NCI-H1930 (cell line): ENCODE data around the gene ZSCAN9.

Experiments used
- DNase-seq, 2 experiments: peaks; one replicate each; lab custom pipeline; 2025; lab: John Stamatoyannopoulos, UW

The ZSCAN9 gene

DNA sequence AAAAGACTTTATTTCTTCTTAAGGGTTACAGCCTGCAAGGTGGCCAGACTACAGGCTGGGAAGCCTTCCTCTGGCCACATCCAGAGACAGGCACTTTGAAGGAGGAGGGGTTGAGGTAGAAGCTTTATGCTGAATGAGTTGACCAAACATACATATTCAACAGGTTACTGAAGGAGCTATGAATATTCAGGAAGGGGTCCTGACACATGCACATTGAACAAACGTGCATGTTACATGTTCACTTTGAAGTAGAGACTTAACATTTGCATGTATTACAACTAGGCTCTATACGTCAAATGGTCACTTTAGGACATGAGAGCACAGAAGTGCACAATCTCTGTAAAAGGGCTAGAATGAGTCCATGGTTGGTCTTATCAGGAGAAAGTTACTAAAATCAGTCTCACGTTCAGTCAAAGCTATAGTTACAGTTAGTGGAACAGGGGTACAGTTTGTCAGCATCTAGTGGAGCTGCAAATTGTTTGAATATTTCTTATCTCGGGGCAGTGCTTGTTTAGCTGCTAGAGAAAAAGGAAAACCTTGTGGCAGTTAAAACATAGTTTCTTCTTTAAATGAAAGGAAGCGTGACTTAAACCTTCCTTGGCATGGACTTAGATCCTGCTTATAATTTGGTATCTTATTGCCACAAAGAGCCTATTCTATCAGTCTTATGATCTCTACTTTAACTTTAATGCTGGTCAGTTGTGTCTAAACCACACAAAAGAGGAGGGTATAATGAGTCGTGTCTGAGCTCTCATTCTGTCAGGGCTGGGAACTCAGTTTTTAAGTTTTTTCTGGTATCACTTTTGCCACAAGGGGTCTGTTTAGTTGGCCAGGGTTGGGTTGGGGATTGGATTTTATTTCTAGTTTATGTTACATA is 4.6 kb upstream of the ZSCAN9 start:
- no peak for DNase-seq

DNA sequence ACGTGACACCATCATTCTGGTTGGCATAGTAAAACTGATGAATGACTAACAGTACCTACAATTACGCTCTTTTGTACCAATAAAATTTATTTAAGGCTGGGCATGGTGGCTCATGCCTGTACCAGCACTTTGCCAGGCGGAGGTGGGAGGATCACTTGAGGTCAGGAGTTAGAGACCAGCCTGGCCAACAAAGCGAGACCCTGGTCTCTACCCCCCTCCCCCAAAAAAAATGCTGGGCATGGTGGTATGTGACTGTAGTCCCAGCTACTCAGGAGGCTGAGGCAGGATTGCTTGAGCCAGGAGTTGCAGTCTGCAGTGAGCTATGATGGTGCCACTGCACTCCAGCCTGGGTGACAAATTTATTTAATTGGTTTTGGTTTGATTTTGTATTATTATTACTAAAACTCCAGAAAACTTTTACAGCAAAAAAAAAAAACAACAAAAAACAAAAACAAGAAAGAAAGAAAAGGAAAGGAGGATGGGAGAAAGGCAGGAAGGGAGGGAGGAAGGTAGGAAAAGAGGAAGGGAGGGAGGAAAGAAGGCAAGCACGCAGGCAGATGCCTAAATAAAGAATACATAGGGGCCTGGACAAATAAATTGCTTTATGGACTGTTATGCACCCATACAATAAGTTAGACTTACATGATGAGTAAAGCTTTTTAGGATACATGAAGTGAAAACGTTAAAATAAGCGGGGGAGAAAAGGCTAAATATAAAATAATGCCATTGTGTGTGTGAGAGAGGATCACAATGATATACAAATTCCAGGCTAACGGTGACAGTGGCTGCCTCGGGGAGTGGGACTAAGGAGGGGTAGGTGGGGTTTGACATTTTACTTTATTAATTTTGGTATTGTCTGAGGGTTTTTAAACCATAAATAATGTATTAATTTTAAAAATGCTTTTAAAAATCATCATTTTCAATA is 682 bp upstream of the ZSCAN9 start:
- no peak for DNase-seq

DNA sequence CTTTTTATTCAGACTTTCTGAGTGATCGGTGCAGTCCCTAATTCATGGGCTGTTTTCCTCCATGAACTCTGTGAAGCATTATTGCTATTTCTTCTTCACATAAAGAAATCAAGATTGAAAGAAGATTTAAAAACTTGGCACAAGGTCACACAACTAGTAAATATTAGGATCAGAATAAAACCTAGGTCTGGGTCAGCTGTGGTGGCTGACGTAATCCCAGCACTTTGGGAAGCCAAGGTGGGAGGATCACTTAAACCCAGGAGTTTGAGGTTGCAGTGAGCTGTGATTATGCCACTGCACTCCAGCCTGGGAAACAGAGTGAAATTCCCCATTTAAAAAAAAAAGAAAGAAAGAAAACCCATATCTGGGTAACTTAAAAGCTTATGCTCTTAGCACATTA is 1.4 kb downstream of the ZSCAN9 start:
- no peak for DNase-seq

DNA sequence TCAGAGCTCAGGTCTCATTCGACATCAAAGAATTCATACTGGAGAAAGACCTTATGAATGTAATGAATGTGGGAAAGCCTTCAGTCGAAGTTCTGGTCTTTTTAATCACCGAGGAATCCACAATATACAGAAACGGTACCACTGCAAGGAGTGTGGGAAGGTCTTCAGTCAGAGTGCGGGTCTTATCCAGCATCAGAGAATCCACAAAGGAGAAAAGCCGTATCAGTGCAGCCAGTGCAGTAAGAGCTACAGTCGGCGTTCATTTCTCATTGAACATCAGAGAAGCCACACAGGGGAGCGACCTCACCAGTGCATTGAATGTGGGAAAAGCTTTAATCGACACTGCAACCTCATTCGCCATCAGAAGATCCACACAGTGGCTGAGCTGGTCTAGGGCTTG is 7.7 kb downstream of the ZSCAN9 start:
- DNase-seq: no peak

DNA sequence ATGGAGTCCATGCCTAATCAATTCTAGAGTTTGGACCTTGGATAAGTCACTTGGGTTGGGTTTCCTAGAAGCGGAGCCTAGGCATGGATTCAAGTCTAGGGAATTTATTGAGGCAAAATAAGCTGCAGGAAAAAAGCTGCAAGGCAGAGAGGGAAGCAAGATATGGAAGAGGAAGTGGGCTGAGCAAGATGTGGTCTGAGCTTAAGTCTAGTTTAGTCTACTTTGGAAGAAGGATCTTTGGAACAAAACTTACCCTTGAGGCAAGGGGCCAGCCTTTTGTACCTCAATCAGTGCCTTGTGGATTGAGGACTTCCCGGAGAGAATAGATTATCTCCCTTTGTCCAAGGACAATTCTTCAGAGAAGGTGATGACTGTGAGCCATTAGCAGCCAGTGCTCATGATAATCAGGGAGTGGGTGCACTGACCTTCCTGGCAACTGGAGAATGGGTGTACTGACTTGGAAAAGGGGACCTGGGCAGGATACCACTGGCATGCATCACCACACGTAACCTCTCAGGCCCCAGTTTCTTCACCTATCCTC is 10.9 kb downstream of the ZSCAN9 start:
- no peak for DNase-seq

DNA sequence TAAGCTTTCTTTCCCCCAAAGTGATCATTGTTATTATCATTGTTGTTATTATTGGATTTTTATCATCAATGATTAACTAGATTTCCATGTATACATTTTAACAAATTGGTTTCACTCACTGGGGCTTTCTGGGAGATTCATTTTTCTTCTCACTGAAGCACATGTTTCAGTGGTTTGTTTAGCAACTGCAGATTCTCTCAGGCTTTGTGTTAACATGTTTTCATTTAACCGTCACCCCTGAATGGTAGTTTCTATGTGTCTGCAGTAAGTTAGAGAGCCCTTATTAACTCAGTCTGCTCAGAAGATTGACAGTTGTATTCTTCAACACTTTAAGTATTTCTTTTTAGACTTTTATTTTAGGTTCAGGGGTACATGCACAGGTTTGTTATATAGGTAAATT is 14.6 kb downstream of the ZSCAN9 start:
- no peak for DNase-seq

DNA sequence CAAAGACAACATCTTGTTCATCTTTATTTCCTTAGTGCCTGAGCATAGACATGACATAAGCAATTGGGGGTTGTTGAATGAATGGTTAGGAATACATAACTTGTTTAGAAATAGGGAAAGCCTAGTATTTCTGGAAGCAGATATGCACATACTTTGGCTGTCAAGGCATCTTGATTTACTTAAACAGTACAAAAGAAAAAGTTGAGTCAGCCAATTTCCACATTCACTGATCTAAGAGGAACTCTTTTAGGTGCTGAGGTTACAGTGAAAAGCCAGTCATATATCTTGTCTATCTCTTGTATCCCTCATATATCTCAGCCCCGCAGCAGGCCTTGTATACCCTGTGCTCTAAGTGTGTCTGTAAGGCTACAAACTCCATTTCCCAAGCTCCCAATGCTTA is 15.4 kb downstream of the ZSCAN9 start:
- DNase-seq: no peak

DNA sequence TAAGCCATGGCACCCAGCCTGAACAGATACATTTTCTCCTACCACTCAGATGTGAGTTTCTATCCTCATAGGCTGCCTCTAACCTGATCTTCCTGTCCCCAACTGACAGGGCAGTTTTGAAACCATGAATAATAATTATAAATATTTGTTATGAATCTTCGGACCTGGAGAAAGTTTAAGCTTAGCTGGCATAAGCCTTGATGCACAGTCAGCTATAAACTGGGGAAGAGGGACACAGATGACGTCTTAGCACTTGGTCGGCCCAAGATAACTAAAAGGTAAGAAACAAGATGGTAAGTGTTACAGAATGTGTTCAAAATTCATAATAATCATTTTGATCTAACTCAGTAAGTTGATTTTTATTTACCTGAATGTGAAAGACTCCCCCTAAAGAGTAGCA is 18.9 kb downstream of the ZSCAN9 start:
- no peak for DNase-seq

DNA sequence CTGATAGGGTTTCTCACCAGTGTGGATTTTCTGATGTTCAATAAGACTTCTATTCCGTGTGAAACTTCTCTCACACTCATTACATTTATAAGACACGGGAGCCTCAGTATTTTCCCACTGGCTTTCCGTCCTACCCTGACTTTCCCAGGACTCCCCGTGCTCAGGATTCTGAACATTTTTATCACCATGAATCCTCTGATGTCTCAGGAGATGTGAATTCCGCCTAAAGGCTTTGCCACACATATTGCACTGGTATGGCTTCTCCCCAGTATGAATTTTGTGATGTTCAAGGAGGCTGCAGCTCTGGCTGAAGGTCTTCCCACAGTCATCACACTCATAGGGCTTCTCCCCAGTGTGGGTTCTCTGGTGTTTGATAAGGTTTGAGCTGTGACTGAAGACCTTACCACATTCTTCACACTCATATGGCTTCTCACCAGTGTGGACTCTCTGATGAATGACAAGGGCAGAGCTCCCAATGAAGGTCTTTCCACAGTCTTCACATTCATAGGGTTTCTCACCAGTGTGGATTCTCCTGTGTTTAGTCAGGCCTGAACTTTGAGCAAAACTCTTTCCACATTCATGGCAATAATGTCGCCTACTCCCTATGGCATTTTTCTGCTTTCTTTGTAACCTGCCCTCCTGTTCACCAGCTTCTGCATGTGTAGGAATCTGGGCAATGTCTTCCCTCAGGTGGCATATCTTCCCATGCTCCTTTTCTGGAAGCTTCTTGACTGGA is 20.3 kb downstream of the ZSCAN9 start:
- DNase-seq: no peak

DNA sequence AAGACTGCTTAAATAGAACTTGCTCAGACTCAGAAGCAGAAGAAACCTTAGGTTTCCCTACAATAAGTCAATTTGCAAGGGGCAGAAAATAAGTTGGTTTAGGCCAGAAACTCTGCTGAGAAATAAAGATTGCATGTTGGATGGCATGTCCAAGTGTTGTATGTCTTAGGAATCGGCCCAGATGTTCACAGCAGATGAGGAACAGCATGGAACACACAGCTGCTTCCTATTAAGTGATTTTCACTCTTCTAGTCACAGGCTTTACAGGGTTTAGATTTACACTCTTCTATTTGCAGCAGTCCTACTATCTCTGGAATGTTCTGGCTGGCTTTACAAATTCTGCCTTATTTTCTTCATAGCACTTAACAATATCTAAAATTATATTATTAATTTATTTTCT is 23.8 kb downstream of the ZSCAN9 start:
- DNase-seq: no peak

DNA sequence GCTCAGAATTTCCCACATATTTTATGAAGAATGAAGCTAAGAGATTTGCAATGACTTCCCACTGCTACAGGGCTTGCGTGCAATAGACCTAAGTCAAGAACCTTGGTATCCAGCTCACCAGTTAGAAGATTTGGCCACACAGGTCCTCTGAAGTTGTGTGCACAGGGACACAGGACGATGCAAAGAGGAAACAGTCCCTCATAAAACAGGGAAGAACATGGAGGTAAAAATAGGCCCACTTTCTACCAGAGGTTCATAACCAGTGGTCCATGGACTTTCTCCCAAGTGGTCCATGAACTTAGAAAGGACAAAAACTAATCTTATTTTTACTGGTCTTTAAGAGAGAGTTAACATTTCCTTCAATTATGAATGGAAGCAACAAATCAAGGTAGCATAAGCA is 25.7 kb downstream of the ZSCAN9 start:
- no peak for DNase-seq

DNA sequence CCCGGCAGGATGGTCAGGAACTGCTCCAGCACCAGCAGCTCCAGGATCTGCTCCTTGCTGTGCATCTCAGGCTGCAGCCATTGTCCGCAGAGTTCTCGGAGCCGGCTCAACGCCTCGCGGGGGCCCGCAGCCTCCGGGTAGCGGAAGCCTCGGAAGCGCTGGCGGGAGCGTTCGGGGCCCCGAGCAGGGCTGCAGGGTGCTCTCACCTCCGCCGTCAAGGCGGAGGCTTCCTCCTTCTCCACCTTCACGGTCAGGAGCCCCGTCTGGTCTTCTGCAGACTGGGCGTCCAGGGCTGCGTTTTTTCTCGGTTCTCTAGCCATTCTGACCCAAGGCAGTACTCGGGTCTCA is 26.6 kb downstream of the ZSCAN9 start:
- DNase-seq: no peak

DNA sequence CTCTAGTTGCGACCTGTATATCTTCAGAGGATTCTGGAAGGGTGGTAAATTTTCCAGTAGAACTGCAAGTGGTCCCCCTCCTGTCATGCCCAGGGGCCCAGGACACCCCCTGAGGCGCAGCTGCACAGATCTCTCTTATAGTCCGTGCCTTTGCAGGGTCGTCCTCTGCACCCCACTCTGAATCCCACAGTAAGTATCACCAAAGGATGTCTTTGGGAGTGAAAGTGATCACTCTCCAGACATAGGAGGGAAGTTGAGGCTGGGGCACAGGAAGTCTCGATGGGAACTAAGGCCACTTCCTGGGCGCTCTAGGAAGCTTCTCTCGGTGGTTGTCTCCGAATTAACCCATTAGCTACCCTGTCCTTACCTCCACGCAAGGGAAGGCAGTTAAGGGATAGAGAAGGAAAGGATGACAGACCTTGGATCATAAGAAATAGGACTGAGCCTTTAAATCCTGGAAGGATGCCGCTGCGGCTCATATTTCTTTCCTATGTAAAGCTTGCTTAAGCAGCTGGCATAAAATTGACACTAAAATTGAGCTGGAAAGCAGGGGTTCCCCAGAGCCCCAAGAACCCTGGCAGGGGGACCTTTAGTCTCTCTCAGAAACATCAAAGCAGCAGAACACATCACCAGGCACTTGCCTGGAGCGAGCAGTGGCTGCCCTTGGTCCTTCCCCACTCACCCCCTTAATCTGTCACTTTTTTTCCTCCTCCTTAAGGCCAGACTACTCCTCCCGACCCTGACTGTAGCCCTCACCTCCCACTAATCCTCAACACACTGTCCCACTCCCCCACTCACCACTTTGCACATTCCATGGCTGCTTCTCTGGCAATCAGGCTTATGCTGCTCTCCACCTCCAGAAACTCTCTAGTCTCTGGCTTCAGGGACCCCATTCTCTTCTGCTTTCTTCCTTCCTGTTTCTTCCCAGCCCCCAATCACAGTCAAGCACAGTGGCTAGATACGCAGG is 27.2 kb downstream of the ZSCAN9 start, which contains the start of gene ZKSCAN4:
Gene ZKSCAN4, minus strand, starts transcription at position 261 of the 967 bp plus-strand sequence. CDS start 289 bp downstream, outside the sequence.
- DNase-seq: peak; percentile 72 to 88

DNA sequence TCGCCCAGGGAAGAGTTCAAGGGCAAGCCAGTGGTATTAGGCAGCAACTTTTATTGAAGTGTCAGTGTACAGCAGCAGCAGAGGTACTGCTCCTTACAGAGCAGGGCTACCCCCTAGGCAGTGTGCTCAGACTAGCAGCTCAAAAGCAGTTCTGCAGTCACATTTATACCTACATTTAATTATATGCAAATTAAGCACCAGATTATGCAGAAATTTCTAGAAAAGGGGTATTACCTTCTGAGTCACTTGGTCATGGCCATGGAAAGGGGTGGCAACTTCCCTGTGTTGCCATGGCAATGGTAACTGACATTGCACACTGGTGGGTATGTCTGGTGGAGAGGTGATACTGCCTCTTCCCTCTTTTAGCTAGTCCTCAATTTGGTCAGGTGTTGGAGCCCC is 29.0 kb downstream of the ZSCAN9 start:
- DNase-seq: no peak

DNA sequence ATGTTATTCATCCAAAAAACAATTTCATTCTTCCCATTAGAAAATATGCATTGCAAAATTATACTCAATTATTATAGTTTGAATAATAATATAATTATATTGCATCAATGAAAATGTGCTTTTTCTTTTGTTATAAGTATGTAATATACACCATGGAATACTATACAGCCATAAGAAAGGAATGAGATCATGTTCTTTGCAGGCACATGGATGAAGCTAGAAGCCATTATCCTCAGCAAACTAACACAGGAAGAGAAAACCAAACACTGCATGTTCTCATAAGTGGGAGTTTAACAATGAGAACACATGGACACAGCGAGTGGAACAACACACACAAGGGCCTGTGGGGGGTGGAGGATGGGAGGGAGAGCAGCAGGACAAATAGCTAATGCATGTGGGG is 32.0 kb downstream of the ZSCAN9 start:
- no peak for DNase-seq

DNA sequence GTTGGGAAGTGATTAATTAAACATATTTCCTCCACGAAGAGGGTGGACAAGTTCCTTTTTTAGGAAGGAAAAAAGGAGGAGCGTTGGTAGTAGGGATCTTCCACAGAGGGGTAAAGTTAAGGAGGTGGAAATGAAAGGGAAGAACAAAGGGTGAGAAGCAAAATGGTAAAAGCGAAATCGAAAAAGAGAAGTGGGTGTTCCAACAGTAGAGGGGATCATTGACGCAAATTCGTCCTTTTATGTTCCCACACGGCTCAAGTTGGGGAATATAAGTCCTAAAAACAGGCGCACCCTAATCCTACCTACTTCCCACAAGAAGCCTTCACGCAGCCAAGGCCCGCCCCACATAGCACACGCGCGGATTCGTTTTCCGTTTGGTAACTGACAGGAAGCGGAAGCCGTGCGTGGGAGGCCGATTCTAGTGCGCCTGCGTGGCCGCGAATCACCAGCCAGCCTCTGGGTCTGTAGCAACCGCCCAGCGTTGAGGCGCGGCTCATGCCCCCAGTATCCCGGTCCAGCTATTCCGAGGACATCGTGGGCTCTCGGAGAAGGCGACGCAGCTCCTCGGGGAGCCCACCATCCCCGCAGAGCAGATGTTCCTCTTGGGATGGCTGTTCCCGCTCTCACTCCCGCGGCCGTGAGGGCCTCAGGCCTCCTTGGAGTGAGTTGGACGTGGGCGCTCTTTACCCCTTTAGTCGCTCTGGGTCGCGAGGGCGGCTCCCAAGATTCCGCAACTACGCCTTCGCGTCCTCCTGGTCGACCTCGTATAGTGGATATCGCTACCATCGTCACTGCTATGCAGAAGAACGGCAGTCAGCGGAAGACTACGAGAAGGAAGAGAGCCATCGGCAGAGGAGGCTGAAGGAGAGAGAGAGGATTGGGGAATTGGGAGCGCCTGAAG is 34.1 kb downstream of the ZSCAN9 start, which contains the start of gene NKAPL:
Gene NKAPL, plus strand, starts transcription at position 421 of the 901 bp plus-strand sequence. Its CDS starts 75 bp downstream, at position 496.
- DNase-seq: no peak

DNA sequence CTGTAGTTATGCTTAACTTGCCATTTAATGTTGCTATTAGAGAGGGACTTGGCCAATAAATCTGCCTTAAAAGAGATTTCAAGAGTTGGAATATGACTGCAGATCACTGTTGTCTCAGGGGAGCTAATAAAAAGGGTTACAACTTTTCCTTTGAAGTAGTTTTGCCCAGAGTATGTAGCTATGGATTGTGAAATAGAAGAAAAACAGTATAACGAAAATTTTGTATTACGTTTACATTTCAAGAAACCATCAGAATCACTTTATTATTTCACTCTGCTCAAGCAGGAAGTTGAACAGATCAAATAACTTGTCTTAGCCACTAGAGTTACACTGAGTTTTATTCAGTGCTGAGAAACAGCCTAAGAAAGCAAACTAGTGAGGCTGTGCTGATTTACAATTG is 38.8 kb downstream of the ZSCAN9 start:
- DNase-seq: no peak

DNA sequence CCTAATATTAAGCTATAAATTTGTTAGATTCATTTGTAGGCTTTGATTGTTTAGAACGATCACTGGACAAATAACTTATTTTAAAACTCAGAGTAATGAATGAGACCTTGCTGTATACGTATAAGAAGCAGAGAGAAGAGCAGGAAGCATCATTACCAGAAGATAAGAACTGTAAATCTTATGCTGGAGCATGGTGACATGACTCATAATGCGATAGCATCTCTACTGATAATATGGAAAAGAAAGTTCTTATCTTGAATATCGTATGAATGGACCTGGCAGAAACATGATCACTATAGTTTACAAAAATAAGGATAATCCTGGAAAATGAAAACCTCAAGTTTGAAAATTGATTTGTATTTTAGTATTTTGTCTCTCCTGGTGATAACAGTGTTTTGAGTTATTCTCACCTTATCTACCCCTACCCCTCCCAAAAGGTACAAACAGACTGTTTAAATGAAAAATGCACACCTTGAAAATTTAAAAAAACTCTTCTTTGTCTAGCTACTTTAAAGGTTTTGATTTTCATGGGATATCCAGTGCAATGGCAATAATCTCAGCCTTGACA is 39.8 kb downstream of the ZSCAN9 start:
- DNase-seq: no peak

DNA sequence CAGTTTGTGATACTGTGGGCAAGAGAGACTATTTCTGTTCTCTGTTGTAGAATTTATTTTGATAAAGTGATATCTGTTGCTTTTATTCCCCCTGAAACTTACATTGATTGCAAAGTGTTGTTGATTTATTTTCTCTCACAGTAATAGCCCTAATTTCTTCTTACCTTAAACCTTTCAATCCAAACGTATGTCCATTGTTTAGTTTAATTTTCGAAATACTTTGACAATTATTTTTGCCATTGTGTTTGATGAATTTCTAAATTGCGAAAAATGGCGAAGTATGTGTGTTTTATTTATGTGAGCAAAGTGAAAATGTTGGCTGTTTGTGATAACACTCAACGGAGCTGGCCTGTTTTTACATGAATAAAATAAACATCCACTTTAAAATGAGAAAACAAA is 41.5 kb downstream of the ZSCAN9 start:
- no peak for DNase-seq
